Measurements from ENCODE around the gene SOBP.

The SOBP gene

GRCh38 chr6:107621229-107621937, 131.5 kb downstream of the SOBP start:
- ATAC-seq: no peak
- TF ChIP-seq, protein P1, sequence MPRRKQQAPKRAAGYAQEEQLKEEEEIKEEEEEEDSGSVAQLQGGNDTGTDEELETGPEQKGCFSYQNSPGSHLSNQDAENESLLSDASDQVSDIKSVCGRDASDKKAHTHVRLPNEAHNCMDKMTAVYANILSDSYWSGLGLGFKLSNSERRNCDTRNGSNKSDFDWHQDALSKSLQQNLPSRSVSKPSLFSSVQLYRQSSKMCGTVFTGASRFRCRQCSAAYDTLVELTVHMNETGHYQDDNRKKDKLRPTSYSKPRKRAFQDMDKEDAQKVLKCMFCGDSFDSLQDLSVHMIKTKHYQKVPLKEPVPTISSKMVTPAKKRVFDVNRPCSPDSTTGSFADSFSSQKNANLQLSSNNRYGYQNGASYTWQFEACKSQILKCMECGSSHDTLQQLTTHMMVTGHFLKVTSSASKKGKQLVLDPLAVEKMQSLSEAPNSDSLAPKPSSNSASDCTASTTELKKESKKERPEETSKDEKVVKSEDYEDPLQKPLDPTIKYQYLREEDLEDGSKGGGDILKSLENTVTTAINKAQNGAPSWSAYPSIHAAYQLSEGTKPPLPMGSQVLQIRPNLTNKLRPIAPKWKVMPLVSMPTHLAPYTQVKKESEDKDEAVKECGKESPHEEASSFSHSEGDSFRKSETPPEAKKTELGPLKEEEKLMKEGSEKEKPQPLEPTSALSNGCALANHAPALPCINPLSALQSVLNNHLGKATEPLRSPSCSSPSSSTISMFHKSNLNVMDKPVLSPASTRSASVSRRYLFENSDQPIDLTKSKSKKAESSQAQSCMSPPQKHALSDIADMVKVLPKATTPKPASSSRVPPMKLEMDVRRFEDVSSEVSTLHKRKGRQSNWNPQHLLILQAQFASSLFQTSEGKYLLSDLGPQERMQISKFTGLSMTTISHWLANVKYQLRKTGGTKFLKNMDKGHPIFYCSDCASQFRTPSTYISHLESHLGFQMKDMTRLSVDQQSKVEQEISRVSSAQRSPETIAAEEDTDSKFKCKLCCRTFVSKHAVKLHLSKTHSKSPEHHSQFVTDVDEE (CRISPR knock-in tag; IDR thresholded peaks at IDR 0.05): no peak
- TF ChIP-seq TCF4 (CRISPR knock-in tag; IDR thresholded peaks at IDR 0.05; ENCODE audit: borderline replicate concordance) (no peak), ZFP30 (CRISPR knock-in tag; IDR thresholded peaks at IDR 0.05) (no peak), ESRRG (CRISPR knock-in tag; IDR thresholded peaks at IDR 0.05) (no peak), POU6F1 (CRISPR knock-in tag; IDR thresholded peaks at IDR 0.05; ENCODE audit: borderline replicate concordance, low read depth) (no peak), CSDC2 (CRISPR knock-in tag; IDR thresholded peaks at IDR 0.05) (no peak), ZNF70 (CRISPR knock-in tag; IDR thresholded peaks at IDR 0.05) (no peak), ZC3H10 (CRISPR knock-in tag; IDR thresholded peaks at IDR 0.05) (no peak), PPARA (CRISPR knock-in tag; IDR thresholded peaks at IDR 0.05; ENCODE audit: borderline replicate concordance) (no peak), RARB (CRISPR knock-in tag; IDR thresholded peaks at IDR 0.05) (no peak), OSR1 (CRISPR knock-in tag; IDR thresholded peaks at IDR 0.05) (no peak), ZNF565 (CRISPR knock-in tag; conservative IDR thresholded peaks at IDR 0.05; ENCODE audit: low read depth) (no peak), PATZ1 (CRISPR knock-in tag; IDR thresholded peaks at IDR 0.05; ENCODE audit: borderline replicate concordance) (no peak), ISL1 (CRISPR knock-in tag; IDR thresholded peaks at IDR 0.05) (no peak), ZFP3 (CRISPR knock-in tag; IDR thresholded peaks at IDR 0.05) (no peak), ZNF8 (CRISPR knock-in tag; IDR thresholded peaks at IDR 0.05) (no peak)
- TF ChIP-seq, protein P2, sequence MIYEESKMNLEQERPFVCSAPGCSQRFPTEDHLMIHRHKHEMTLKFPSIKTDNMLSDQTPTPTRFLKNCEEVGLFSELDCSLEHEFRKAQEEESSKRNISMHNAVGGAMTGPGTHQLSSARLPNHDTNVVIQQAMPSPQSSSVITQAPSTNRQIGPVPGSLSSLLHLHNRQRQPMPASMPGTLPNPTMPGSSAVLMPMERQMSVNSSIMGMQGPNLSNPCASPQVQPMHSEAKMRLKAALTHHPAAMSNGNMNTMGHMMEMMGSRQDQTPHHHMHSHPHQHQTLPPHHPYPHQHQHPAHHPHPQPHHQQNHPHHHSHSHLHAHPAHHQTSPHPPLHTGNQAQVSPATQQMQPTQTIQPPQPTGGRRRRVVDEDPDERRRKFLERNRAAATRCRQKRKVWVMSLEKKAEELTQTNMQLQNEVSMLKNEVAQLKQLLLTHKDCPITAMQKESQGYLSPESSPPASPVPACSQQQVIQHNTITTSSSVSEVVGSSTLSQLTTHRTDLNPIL (CRISPR knock-in tag; IDR thresholded peaks at IDR 0.05; ENCODE audit: low read depth): no peak

GRCh38 chr6:107622269-107622668, 132.4 kb downstream of the SOBP start:
- no peak for ATAC-seq
- no peak for TF ChIP-seq ZNF565 (CRISPR knock-in tag; conservative IDR thresholded peaks at IDR 0.05; ENCODE audit: low read depth)
- TF ChIP-seq TOX (CRISPR knock-in tag; IDR thresholded peaks at IDR 0.05; ENCODE audit: borderline replicate concordance): no peak
- no peak for TF ChIP-seq ESRRG (CRISPR knock-in tag; IDR thresholded peaks at IDR 0.05)
- TF ChIP-seq CSRNP3 (CRISPR knock-in tag; IDR thresholded peaks at IDR 0.05): no peak
- TF ChIP-seq BACH2 (CRISPR knock-in tag; IDR thresholded peaks at IDR 0.05; ENCODE audit: borderline replicate concordance): no peak
- no peak for TF ChIP-seq GLIS3 (CRISPR knock-in tag; IDR thresholded peaks at IDR 0.05)
- TF ChIP-seq ZFP3 (CRISPR knock-in tag; IDR thresholded peaks at IDR 0.05): no peak
- no peak for TF ChIP-seq PATZ1 (CRISPR knock-in tag; IDR thresholded peaks at IDR 0.05; ENCODE audit: borderline replicate concordance)
- no peak for TF ChIP-seq ZNF8 (CRISPR knock-in tag; IDR thresholded peaks at IDR 0.05)
- no peak for TF ChIP-seq PPARA (CRISPR knock-in tag; IDR thresholded peaks at IDR 0.05; ENCODE audit: borderline replicate concordance)
- TF ChIP-seq ISL1 (CRISPR knock-in tag; IDR thresholded peaks at IDR 0.05): no peak

Data from SK-N-SH treated with all-trans-retinoic acid at 6 μM for 48 hours (cell line).